Gastrocnemius medialis (tissue), 4 donors: ENCODE results near the gene OR8D4. TPM values are rescaled to one million over a fixed set of nuclear protein-coding genes. Genes with fewer than 3 reads are reported as not detected.

Experiments used
- ATAC-seq, 2 donors: fragments of 150-250 bp; one replicate each; pipeline ENCODE4 v1.9.1; 2016
- DNase-seq, 2 donors: peaks; one replicate each; pipeline ENCODE4 v3.0.0-alpha.2; 2019
- H3K27ac ChIP-seq, 4 donors: fragments of 200-600 bp; sonication (generic); 1 replicate in 1 of 4; 2 replicates in 3 of 4; pipeline ENCODE4 v1.5.1; 2016 to 2018; ENCODE audit warnings: mild to moderate bottlenecking in 2 of 4, moderate library complexity in 1 of 4
- H3K27me3 ChIP-seq, 3 donors: fragments of 200-600 bp; sonication (generic) in 2 of 3; 1 replicate in 1 of 3; 2 replicates in 2 of 3; pipeline versions ENCODE4 v1.5.1 to v1.6.0; 2016 to 2019; ENCODE audit warnings: mild to moderate bottlenecking in 1 of 3, moderate library complexity in 1 of 3
- H3K36me3 ChIP-seq, 2 donors: fragments of 200-600 bp; sonication (generic) in 1 of 2; one replicate each; pipeline ENCODE4 v1.5.1; 2017 to 2018
- H3K4me1 ChIP-seq, 2 donors: fragments of 200-600 bp; sonication (generic) in 1 of 2; one replicate each; pipeline ENCODE4 v1.5.1; 2016 to 2017; ENCODE audit warnings: mild to moderate bottlenecking in 2 of 2
- H3K4me3 ChIP-seq, 4 donors: fragments of 200-600 bp; sonication (generic) in 3 of 4; 1 replicate in 1 of 4; 2 replicates in 3 of 4; pipeline ENCODE4 v1.5.1; 2016 to 2019; ENCODE audit warnings: mild to moderate bottlenecking in 2 of 4
- H3K9me3 ChIP-seq, 3 donors: fragments of 200-600 bp; sonication (generic) in 2 of 3; 1 replicate in 1 of 3; 2 replicates in 2 of 3; pipeline ENCODE4 v1.5.1; 2016 to 2019
- CTCF ChIP-seq, 5 experiments: fragments of 450-650 bp in 3 of 5; fragments of 200-600 bp in 2 of 5; sonication (generic) in 2 of 5; IDR thresholded peaks in 4 of 5; conservative IDR thresholded peaks in 1 of 5; 1 replicate in 4 of 5; 2 replicates in 1 of 5; pipeline ENCODE4 v1.5.1; 2016 to 2019; ENCODE audit warnings: antibody characterized with exemption in 5 of 5, mild to moderate bottlenecking in 3 of 5, moderate library complexity in 3 of 5
- POLR2A ChIP-seq, 2 donors: fragments of 450-650 bp; IDR thresholded peaks; one replicate each; pipeline ENCODE4 v1.6.1; 2017; ENCODE audit warnings: antibody characterized with exemption in 2 of 2, mild to moderate bottlenecking in 2 of 2, moderate library complexity in 2 of 2
- in situ Hi-C, 4 donors: fragments of 200-750 bp; cut with MboI; loops; one replicate each; pipeline versions ENCODE4 v1.15.0 to v1.8.0; 2017; ENCODE audit warnings: low sequenced_read_pairs in 4 of 4
- intact Hi-C: fragments of 100-400 bp; cut with DNase I; formaldehyde crosslinking; loops from one replicate; pipeline ENCODE4 v1.15.1; 2023; ENCODE audit warnings: low total_unique reads
- total RNA-seq, 4 donors: library from RNA; depleted of rRNA; stranded (reverse); fragments of >200 nt; gene quantifications; one replicate each; pipeline versions ENCODE4 v1.1.0 to v1.2.3, GENCODE V29; 2016

Gene OR8D4
- total RNA-seq, 4 donors from 2014 or later, result not detected

GRCh38 chr11:123880912-123881311 lies 21.1 kb upstream of the OR8D4 start:
- no peak overlapping the region for H3K27ac ChIP-seq
- DNase-seq, result no peak
- no peak for ATAC-seq
- H3K4me3 ChIP-seq, result no peak overlapping the region
- H3K9me3 ChIP-seq, result no peaks in the 10 kb centered on the region
- H3K4me1 ChIP-seq, result no peaks in the 10 kb centered on the region
- H3K36me3 ChIP-seq, result no peaks in the 10 kb centered on the region
- H3K27me3 ChIP-seq, result no peaks in the 10 kb centered on the region
- intact Hi-C loops, result no loop called here
- in situ Hi-C loops, result no loop called here
- TF ChIP-seq CTCF (IDR thresholded peaks at IDR 0.05 in 4 of 5, conservative IDR thresholded peaks at IDR 0.05 in 1 of 5) (no peak), POLR2A (IDR thresholded peaks at IDR 0.05) (no peak)

DNA sequence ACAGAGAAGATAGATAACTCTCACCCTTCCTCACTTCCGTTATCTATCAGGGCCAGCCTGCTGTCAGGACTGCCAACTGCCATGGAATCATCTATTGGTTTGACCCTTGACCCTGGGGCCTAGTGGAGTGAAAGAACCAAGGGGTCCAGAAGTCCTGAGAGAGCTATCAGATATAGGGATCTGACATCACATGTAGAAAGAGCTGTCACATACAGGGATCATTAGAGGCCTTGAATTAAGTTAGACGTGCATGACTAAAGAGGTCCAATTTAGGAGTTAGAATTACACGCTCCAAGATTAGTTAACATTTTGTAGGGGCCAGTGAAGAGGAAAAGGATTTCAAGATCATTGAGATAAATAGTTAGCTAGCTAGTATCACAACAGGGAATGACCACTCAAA lies 16.4 kb upstream of the OR8D4 start, which contains the start of gene TMEM225:
Gene TMEM225, minus strand, starts transcription at position 101 of the 400 bp plus-strand sequence. CDS start 245 bp downstream, outside the sequence.
- in situ Hi-C loops, result no loop called here
- H3K27ac ChIP-seq, result no peak within 1 kb of the TSS
- TF ChIP-seq CTCF (IDR thresholded peaks at IDR 0.05 in 4 of 5, conservative IDR thresholded peaks at IDR 0.05 in 1 of 5), result no peak
- no peak for TF ChIP-seq POLR2A (IDR thresholded peaks at IDR 0.05)

GRCh38 chr11:123892031-123892430 lies 9.9 kb upstream of the OR8D4 start:
- no peaks in the 10 kb centered on the region for H3K4me1 ChIP-seq
- intact Hi-C loops, result no loop called here

More for the DNA sequence above, 16.4 kb upstream of the OR8D4 start, which contains the start of gene TMEM225:
- no peaks in the 10 kb centered on the region for H3K27me3 ChIP-seq
- intact Hi-C loops, result no loop called here
- H3K4me1 ChIP-seq, result no peaks in the 10 kb centered on the region
- no peaks in the 10 kb centered on the region for H3K36me3 ChIP-seq
- H3K4me3 ChIP-seq, result no peak within 1 kb of the TSS
- DNase-seq (no peak), ATAC-seq (no peak)
- H3K9me3 ChIP-seq, result no peaks in the 10 kb centered on the region

GRCh38 chr11:123899792-123900191 lies 2.2 kb upstream of the OR8D4 start:
- Histone ChIP-seq H3K4me3 (no peak overlapping the region), H3K4me1 (no peaks in the 10 kb centered on the region), H3K27me3 (no peaks in the 10 kb centered on the region), H3K36me3 (no peaks in the 10 kb centered on the region), H3K9me3 (no peaks in the 10 kb centered on the region), H3K27ac (no peak overlapping the region)
- in situ Hi-C loops, result no loop called here
- DNase-seq (no peak), ATAC-seq (no peak)
- intact Hi-C loops, result no loop called here
- TF ChIP-seq POLR2A (IDR thresholded peaks at IDR 0.05) (no peak), CTCF (IDR thresholded peaks at IDR 0.05 in 4 of 5, conservative IDR thresholded peaks at IDR 0.05 in 1 of 5) (no peak)

More at GRCh38 chr11:123892031-123892430, 9.9 kb upstream of the OR8D4 start:
- H3K4me3 ChIP-seq, result no peak overlapping the region
- ATAC-seq, result no peak
- no peak for TF ChIP-seq CTCF (IDR thresholded peaks at IDR 0.05 in 4 of 5, conservative IDR thresholded peaks at IDR 0.05 in 1 of 5)
- TF ChIP-seq POLR2A (IDR thresholded peaks at IDR 0.05), result no peak
- H3K36me3 ChIP-seq, result no peaks in the 10 kb centered on the region
- in situ Hi-C loops, result no loop called here
- H3K27me3 ChIP-seq, result no peaks in the 10 kb centered on the region
- no peak overlapping the region for H3K27ac ChIP-seq
- DNase-seq, result no peak
- H3K9me3 ChIP-seq, result no peaks in the 10 kb centered on the region

GRCh38 chr11:123903932-123904331 lies 2.0 kb downstream of the OR8D4 start:
- intact Hi-C loops, result no loop called here
- Histone ChIP-seq H3K27me3 (no peaks in the 10 kb centered on the region), H3K27ac (no peak overlapping the region), H3K9me3 (no peaks in the 10 kb centered on the region), H3K4me3 (no peak overlapping the region), H3K36me3 (no peaks in the 10 kb centered on the region), H3K4me1 (no peaks in the 10 kb centered on the region)
- TF ChIP-seq CTCF (IDR thresholded peaks at IDR 0.05 in 4 of 5, conservative IDR thresholded peaks at IDR 0.05 in 1 of 5) (no peak), POLR2A (IDR thresholded peaks at IDR 0.05) (no peak)
- DNase-seq (no peak), ATAC-seq (no peak)
- in situ Hi-C loops, result no loop called here
